NCI-H2107 treated with DMSO at 0.1 percent for 48 hours (cell line): Measurements from ENCODE around the gene TBRG1.
A peak's percentile ranks its signal among the peaks of the same experiment; 100 is the strongest.

Source experiments
- DNase-seq: peaks from one replicate; lab custom pipeline; 2025; ENCODE audit not compliant: unreplicated experiment; lab: John Stamatoyannopoulos, UW

TBRG1 gene

DNA sequence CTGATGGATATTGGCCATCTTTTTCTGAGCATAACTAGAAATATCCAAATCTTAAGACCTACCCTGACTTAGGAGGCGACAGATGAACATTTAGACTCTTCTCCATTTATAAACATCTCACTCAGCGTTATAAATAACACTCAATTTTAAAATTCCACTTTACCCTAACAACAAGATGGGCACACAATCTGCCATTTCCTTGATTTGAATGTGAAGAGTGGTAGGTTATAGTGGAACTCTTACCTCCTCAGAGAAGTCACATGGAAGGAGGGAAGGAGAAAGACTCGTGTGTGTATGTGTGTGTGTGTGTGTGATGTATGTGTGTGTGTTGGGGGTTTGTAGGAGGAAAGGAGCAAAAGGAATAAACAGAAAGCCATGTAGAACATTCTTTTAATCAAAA lies 35.8 kb downstream of the TBRG1 start:
- no peak for DNase-seq

DNA sequence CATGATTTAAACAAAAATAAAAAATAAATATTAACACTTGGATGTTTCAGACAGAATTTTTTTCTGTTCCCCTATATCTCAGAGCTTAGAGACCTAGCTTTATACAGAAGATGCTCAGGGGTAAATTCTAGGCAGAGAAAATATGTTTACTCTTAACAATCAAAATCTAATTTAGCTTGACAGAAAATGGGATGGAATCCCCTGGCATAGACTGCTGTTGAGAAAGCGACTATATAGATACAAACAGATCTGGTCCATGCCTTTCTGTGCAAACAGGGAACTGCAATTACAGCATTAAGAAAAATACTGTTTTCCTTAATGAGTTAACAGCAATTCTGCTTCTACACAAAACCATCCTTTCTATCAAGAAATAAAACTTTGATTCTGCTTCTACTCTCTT lies 36.3 kb downstream of the TBRG1 start:
- no peak for DNase-seq

DNA sequence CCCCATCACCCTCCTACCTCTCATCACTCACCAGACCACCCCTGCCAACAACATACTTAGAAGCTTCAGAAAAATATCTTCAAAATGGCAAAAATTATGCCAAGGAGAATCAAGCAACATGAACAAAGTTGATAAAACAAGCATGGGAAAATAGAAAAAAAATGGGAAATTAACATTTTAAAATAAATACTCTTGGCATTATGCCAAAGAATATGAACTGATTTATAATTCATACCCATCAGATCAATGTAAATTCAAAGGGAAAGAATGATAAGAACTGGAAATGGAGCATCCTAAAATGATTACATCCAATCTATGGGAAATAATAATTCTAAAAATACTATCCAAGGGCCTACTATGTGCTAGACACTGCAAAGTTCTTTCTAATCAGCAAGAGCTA lies 38.9 kb downstream of the TBRG1 start:
- no peak for DNase-seq

DNA sequence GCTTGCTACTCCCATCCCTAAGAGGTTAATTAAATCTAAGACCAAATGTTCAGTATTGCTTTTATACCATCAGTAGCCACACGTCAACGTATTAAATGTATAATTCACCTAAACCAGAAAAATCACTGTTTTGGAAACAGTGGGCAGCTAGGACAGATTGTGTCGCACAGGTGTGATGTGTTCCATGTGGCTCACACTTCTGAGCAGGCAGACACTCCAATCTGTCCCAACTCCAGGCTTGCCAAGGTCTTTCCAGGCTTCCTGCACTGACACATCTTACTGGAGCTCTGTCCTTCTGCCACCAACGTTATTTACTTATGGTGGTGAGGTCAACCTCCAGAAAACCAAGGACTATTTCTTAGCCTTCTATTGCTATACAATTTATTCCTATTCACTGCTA lies 39.4 kb downstream of the TBRG1 start:
- no peak for DNase-seq

DNA sequence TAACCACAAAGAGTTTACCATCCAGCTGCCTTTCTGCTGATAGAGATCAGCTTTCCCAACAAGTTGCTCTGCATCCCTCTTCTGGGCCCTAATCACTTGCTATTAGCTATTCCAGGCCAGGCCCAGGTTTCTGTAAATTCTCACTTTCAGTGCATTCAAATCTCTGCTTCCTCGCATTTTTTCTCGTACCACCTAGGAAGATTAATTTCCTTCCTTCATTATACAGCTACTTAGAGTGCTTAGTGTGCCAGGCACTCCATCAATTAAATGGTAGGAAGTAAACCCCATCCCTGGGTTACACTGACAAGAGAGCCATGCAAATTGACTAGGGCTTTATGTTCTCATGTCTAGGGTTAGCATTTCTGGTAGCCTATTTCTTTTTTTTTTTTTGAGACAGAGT lies 41.2 kb downstream of the TBRG1 start:
- DNase-seq: no peak

DNA sequence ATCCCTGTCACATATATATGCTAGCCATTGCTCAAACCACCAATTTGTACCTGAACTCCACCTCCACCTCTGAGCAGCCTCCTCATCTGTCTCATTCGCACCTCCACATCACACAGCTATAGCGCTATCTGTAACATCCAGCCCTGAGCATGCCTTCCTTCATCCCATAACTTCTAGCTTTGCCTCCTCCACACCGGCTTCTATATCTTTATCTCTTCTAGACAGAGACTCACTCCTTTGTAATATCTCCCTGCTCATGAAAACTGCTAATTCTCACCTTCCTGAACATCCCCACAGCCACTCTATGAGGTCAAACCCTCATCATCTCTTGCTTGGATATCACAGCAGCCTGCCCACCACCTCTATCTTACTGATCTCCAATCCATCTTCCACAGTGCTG lies 44.9 kb downstream of the TBRG1 start:
- DNase-seq: no peak

DNA sequence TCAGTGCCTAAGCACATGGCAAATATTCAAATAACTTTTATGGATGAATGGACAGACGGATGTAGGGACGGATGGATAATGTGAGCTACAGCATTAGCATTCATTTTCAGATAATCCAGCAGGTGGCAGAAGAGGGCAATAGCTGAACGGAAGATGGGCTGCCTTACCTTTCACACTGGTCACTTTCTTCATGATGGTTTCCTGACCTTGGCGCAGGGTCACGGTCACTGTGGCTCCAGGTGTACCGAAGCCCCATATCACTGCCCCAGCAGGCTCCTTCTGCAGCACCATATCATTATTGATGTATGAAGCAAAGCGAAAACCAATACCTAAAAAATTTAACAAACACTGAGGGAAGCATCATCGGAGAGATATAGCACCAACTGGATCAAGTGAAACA lies 46.5 kb downstream of the TBRG1 start:
- no peak for DNase-seq

DNA sequence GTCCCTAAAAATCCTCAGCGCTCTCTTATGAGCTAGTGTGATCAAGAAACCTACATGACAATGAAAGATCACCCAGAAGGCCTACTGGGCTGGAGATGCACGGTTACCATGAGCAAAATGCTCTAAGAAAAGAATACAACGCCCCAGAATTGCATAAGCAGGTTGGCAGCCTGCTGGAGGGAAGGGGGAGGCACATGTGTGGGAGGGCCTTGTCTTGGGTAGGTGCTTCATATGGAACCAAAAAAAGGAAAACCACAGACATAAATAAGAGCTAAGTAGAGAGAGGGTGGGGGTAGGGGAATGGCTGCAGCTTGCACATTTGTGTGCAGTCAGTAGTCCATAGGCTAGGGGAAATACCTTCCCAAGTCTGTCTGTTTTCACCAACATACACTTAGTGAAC lies 48.1 kb downstream of the TBRG1 start:
- DNase-seq: no peak

DNA sequence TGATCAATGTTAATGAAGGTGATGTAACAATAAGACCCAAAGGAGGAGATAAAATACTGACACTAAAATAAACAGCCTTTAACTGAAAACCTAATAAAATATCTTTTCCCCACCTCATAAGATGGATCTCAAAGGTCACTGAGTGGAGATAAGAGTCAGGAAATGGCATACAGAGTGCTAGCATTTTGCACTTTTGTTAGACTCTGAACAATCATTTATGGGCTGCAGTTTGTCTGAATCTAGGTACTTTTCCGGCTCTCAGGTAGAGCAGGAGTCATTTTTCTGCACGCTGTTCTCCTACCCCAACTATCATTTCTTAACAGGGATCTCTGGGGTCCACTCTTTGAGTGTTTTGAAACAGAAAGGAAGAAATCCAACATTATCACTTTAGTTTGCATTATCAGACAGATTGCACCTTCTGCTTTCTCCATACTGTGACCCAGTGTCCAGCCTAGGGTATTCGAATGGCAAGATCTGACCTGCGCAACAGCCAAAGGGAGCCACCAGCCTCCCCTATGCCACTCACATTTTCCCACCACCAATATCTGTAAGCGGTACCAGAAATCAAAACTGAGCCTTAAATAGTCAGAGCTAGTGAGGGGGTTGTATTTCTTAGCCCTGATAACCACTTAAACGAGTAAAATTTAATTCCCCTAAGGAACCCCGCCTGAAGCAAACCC lies 50.0 kb downstream of the TBRG1 start:
- DNase-seq: no peak

DNA sequence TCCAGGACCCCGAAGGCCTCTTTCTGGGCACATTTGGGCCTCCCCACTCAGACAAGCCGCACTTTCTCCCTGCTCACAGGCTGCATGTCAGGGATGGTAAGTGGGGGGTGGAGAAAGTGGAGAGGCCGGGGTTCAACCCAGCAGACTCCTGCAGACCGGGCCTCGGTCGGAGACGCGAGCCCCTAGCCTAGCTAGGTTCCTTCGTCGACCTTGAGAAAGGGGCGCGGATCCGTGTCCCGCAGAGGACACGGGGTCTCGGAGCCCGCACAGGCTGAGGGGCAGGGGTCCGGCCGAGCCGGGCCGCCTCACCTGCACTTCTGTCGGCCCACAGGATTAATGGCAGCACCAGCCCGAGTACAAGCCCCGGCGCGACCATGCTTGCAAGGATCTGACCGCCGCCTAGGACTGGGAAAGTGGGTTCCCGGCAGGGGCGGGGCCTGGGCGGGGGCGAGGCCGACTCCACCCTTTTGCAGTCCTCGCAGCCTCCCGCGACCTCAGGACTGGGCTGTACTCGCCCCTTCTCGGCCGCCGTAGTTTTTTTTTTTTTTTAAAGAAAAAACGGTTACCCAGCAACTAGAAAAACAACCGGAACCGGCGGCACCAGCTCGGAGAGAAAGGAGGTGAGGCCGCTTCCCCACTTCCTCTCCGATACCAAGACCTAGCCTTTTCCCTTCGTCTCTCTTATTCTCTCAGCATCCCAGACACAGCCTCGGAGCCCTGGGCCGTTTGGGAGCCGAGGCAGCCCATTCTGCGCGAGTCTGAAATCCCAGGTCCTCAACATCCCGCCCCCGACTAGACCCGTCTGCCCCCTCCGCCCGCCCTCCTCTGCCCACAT lies 50.9 kb downstream of the TBRG1 start, which contains the start of the genes SIAE and SPA17:
SIAE (minus strand) TSS at position 407 of the 835 bp plus-strand sequence; CDS start at position 376, 31 bp downstream.
SPA17 (plus strand) TSS at position 572 of the 835 bp plus-strand sequence. CDS start 1,361 bp downstream, outside the sequence.
- peak; percentile 10 for DNase-seq

DNA sequence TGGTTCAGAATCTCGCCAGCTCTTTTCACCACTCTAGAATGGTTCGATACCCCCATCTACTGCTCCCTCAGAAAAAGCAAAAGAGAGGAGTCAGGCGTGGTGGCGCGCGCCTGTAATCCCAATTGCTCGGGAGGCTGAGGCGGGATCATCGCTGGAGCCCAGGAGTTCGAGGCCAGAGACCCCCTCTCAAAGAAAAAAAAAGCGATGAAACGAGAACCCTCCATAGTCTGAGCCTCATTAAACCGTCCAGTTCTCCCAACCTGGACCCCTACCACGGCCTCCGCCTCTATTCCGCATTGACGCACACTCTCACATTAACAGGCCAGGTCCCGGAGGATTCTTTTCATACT lies 51.5 kb downstream of the TBRG1 start:
- DNase-seq: no peak

DNA sequence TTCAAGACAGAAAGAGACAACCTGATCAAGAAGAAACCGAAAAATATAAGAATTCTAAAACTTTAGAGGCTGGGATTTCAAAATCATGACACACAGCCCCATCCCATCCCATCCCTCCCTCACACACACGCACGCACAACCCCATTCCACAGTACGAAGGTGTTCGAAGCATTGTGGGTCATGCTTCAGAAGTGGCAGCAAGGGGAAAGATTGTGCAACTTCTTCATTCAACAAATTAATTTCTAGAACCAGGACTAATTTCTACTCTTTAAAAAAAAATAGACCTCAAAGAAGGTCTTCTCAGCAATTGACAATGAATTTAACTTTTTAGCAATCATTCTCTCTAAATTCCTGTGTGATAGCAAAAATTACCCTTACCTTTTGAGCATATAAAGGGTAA lies 51.9 kb downstream of the TBRG1 start:
- no peak for DNase-seq

DNA sequence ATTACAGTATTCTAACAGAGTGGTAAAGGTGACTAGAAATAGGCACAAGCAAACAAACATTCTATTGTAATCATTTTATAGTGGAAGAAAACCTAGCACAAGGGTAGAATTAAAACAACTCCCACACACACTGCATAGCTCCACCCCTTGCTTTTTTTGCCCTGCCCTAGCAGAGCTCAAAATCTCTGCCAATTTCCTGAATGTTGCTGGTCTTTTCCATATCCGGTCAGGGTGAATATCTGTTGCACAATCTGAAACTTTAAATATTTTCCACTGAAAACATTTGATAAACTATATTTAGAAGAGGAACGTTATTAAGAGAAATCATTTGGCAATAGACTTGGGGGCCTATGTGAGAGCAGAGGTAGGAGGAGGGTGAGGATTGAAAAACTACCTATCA lies 53.7 kb downstream of the TBRG1 start:
- DNase-seq: no peak

DNA sequence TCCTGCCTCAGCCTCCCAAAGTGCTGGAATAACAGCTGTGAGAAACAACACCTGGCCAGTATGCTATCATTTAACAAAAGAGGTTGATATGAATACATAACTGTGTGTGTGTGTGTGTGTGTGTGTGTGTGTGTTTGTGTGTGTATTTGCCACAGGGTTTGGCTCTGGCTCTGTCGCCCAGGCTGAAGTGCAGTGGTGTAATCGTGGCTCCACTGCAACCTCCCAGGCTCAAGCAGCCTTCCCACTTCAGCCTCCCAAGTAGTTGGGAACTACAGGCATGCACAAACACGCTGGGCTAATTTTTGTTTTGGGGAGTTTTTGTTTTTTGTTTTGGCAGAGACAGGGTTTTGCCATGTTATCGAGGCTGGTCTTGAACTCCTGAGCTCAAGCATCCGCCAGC lies 55.8 kb downstream of the TBRG1 start:
- DNase-seq: no peak

DNA sequence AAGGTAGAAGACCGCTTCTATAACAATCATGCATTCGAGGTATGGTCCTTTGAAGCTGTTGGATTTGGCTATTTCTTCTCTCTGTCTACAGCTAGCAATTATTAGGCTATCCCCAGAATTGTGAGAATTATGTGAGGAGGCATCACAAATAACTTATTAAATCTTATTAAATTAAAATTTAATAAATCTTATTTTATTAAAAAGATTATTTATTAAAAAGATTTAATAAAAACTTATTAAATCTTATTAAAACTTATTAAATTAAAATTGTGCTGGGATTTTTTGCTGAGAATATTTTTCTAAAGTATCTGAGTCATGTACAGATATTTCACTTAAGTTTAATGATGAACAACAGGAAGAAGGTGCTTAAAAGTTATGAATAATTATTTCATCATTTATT lies 58.8 kb downstream of the TBRG1 start:
- DNase-seq: no peak

DNA sequence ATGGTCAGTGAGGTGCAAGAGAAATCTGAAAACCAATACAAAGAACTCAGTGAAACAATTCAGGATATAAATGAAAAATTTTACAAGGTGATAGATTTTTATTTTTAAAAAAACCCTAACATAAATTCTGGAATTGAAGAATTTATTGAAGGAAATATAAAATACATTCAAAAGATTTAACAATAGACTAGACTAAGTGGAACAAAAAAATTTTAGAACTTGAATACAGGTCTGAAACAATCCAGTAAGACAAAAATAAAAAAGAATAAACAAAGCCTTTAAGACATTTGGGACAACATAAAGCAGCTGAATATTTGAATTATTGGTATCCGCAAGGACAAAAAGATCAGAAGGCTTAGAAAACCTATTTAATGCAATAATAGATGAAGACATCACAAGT lies 59.8 kb downstream of the TBRG1 start:
- no peak for DNase-seq
